Suppressor macrophage (primary cell): ENCODE results near the gene FAM20B.
"Not testable (repeated sequence)": the region's sequence is repeated elsewhere in the genome, so short reads cannot be mapped to it uniquely, and the experiment has no call there.

Experiments
- DNase-seq, 4 experiments: peaks; one replicate each; pipeline ENCODE4 v3.0.0-alpha.2; 2020 to 2022
- total RNA-seq, 17 experiments: gene quantifications; one replicate each; lab custom pipeline; 2026; ENCODE audit warnings: mixed read lengths in 6 of 17, inconsistent platforms in 3 of 17; lab: John Stamatoyannopoulos, UW

Gene FAM20B, protein sequence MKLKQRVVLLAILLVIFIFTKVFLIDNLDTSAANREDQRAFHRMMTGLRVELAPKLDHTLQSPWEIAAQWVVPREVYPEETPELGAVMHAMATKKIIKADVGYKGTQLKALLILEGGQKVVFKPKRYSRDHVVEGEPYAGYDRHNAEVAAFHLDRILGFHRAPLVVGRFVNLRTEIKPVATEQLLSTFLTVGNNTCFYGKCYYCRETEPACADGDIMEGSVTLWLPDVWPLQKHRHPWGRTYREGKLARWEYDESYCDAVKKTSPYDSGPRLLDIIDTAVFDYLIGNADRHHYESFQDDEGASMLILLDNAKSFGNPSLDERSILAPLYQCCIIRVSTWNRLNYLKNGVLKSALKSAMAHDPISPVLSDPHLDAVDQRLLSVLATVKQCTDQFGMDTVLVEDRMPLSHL
- 32.4 to 102 (median 72.7) reads per million in 17 experiments for total RNA-seq

DNA sequence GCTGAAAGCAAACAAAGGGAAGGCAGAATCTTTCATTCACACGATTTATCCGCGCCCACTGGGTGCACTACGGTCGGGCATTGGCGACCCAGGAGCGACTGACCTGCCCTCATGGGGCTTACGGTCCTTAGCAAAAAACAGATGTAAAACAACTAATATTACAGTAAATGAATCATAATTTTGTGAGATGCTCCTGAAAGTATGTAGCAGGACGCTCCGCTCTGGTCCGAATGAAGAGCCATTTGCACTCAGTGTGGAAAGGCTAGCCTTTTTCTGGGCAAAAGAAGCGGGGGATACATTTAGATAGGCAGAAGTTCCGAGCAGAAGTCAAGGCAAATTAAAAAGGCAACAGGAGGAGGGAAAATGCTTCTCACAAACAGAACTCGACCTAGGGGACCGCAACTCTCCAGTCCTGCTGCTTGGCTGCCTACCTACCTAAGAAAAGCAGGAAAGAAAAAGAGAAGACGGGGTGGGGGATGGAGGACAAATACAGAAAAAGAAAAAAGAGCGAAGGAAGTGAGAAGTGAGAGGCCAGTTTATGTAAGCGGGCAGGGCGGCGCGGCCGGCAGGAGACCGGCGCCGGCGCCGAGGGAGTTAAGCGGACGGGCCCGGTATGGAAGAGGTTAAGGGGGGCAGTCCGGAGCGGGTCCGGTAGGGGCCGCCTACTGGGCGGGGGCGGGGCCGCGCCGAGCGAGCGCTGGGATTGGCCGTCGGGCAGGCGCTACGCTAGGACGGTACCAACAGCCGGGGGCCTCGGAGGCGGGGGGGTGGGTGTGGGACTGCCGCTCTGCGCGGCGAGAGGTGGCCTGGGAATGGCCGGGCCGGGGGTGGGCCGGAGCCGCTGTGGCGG, at the start of gene FAM20B:
TSS of gene FAM20B (plus strand) at position 770 of the 850 bp plus-strand sequence. CDS start 17,954 bp downstream, outside the sequence.
- peak; percentile 94 to 97 (median 96) for DNase-seq

DNA sequence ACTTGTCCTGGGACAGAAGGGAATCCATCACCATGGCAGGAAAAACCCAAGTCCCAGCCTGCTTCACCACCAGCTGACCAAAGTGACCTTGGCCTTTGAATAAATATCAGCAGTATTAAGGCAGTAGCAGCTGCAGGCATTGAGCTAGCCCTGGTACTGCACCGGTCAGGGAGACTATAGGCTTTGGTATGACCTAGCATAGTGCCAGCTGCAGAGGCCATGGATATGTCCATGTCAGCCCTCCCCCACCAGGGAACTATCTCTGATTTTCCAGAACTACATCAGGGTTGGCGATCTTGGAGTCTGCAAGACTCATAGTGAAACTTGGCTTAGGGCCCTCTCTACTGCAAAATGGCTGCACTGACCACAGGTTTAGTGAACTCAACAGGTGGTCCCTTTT, 49.2 kb upstream of the FAM20B start:
- no peak for DNase-seq

DNA sequence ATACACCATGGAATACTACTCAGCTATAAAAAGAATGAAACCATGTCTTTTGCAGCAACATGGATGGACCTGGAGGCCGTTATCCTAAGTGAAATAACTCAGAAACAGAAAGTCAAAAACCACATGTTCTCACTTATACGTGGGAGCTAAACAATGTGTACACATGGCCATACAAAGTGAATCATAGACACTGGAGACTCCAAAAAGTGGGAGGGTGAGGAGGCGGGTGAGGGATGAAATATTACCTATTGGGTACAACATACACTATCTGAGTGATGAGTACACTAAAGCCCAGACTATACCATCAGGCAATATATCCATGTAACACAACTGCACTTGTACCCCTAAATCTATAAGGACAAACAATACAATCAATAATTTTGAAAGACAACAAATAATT, 39.5 kb upstream of the FAM20B start:
- DNase-seq, result peak in 1 of 4 experiments; percentile 19

DNA sequence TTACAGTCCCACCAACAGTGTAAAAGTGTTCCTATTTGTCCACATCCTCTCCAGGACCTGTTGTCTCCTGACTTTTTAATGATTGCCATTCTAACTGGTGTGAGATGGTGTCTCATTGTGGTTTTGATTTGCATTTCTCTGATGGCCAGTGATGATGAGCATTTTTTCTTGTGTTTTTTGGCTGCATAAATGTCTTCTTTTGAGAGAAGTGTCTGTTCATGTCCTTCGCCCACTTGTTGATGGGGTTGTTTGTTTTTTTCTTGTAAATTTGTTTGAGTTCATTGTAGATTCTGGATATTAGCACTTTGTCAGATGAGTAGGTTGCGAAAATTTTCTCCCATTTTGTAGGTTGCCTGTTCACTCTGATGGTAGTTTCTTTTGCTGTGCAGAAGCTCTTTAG, 37.5 kb upstream of the FAM20B start:
- not testable (repeated sequence) for DNase-seq

DNA sequence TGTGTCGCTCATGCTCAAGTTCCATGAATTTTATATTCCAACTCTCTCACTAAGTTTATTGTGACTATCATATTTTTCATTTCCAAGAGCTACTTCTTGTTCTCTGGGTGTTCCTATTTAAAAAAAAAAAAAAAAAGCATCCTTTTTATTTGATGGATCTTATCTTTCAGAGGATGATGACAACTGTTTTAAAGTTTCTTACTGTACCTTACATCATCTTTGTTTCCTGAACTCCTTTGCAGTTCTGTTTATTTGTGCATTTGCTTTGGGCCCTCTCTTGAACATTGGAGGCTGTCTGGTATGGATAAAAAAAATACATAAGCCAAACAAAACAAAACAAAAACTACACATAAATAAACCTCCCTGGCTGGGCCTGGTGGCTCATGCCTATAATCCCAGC, 32.1 kb upstream of the FAM20B start:
- DNase-seq, result no peak

DNA sequence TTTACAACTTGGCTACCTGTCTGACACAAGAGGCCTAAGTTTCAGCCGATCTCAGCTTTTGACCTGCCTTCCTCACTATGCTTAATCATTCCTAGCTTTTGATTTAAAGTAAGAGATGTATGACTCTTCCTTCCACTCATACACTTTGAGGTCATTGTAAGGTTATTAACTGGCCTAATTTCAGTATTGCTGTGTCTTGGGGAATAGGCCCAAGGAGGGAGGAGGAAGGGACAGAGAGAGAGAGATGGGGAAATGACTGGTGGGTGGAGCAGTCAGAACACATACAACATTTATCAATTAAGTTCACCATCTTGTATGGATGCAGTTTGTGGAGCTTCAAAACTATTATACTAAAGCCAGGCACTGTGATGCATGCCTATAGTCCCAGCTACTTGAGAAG, 28.3 kb upstream of the FAM20B start:
- DNase-seq, result no peak

DNA sequence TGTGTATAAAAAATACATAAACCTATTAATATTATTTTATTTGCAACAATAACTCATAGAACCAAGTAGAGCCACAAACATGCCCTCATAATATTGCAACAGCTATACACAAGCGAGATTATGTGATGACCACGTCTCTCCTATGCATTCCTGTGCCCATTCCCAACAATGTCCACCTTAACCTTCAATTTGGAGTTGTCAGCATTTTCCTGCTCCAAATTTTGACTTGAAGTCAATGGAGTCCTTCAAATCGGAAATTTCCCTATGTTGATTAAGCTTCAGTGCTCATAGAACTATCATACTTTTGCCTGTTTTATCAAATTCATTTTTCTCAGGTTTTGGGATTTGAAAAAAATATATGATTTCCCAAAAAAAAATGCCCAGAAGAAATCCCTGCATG, 27.4 kb upstream of the FAM20B start:
- no peak for DNase-seq

DNA sequence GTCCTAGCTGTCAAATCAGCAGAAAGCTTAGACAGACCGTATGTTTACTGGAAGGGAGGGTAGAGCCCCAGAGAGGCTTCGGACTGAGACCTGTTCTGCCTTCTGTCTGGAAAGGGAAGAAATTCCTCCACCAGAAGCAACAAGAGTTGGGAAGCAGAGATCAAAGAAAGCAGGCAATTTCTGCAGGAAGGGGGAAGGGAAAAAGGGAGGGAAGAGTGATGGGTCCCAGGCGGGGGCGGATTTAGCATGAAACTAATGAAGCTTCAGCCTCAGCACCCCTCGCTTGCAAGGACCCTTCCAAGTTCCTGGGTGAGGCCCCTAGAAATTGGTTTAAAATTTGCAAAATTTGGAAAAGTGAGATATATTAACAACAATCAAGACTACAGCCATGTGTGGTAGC, 26.6 kb upstream of the FAM20B start:
- DNase-seq, result no peak

DNA sequence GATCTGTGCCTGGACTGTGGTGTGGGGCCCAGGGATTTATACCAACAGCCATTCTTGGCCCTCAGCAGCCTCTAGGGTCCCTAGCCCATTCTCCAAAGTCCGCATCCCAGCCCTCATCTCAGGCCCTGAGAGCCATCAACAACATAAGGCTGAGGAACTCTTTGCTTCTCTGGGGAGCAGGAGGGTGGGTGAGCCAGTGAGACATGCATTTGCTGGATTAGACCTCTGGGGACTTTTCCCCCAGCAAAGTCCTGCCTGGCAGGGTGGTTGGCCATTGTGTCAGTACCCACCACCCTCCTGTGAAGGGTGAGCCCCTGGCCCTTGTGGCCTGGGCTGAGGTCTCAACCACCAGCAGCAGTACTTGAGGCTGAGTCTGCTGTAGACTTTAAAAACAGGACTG, 24.2 kb upstream of the FAM20B start:
- DNase-seq, result no peak

DNA sequence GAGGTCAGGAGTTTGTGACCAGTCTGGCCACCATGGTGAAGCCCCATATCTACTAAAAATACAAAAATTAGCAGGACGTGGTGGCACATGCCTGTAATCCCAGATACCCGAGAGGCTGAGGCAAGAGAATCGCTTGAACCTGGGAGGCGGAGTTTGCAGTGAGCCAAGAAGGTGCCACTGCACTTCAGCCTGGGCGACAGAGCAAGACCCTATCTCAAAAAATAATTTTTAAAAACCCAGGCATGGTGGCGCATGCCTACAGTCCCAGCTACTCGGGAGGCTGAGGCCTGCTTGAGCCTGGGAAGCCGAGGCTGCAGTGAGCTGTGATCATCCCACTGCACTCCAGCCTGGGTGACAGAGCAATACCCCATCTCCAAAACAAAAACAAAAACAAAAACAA, 23.6 kb upstream of the FAM20B start:
- DNase-seq, result not testable (repeated sequence)

DNA sequence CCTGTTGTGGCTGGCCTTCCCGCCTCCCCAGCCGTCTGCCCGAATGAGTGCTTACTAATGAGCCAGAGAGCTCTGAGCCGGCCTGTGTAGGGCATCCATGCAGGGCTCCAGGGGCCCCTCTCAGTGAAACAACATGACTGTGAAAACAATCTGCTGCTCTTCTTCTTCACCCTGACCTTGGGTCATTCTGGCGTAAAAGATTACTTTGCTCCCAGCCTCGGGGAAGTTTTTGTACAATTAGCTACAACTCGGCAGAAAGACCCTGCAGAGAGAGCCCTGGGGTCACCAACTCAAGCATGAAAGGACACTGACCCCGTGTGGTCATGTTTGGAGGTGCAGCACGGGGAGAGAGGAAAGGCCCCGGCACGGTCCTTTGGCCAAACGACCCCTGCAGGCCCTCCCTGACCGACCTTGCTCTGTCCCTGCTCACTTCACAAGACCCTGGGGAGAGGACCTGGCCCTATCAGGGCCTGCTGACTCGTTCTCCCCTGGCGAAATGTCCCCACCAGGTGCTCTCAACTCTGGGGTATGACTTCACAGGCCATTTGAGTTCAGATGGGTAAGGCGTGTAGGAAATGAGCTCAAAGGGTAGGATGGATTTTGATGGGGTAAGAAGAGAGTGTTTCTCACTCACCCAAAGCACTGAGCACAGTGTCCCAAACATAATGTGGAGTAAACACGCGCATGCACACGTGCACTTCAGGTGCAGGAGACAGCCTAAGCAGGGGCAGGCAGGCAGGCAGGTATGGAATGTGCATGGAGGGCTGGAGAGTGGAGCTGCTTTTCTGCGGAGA, 22.9 kb upstream of the FAM20B start:
- DNase-seq, result peak; percentile 68 to 84 (median 80)

DNA sequence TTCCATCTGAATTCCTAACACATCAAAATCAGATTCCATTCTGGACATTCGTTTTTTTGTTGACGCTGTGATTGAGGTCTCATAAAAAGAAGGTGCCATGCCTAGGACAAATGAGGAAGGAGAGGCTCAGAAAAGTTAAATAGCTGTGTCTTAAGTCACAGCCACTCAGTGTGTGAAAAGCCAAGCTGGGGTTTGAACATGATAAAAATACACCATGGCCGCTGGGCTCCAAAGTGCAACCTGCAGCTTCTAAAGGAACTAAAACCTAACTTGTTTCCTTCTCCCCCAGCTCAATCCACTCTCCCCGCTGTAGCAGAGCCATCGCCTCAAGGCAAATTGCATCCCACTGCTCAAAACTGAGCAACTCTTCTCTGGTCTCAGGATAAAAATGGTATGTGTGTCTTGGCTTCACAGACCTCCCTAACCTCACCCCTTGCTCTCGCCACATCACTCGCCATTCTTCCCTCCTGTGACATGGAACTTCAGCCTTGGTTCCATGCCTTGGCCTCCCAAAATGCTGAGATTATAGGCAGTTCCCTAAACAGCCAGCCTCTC, 22.1 kb upstream of the FAM20B start:
- no peak for DNase-seq

DNA sequence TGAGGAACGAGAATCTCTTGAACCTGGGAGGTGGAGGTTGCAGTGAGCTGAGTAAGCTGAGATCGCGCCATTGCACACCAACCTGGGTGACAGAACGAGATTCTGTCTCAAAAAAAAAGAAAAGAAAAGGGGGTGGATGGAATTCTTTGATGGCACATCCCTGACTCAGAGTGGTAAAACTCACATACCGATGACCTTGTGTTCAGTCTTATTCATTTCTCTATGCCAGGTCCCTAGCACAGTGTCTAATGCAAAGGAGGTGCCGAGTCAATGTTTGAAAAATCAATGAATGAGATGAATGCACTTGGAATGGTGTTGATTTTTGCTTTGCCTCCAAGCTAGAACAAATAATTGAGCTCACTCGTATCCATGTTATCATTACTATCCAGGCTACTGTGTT, 18.5 kb upstream of the FAM20B start:
- no peak for DNase-seq

DNA sequence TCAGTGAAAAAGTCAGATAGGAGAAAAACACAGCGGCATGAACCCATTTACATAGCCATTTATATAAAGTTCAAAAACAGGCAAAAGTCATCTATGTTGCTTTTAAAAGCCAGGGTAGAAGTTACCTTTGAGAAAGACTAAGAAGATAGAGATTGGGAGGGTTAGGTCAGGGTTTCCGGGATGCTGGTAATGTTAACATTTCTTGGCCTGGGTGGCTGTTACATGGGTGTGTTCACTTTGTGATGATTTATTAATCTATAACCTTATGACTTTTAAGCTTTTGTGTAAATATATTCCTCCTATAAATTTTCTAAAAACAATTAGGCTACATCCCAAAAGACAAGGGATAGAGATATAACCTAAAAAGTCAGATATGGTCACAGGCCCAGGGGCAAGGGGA, 15.0 kb upstream of the FAM20B start:
- DNase-seq, result no peak

DNA sequence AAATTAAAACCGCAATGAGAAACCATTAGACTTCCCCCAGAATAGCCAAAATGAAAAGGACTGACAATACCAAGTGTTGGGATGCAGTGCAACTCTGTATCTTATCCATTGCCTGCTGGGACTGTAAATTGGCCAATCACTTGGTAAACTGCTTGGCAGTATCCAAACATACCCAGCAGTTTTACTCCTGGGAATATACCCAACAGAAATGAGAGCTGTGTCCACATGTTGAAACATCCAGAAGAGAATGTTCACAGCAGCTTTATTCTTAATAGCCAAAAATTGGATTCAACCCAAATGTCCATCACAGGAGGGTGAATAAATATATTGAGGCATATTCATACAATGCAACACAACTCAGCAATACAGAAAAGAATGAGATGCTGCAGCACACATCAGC, 13.7 kb upstream of the FAM20B start:
- DNase-seq, result no peak

DNA sequence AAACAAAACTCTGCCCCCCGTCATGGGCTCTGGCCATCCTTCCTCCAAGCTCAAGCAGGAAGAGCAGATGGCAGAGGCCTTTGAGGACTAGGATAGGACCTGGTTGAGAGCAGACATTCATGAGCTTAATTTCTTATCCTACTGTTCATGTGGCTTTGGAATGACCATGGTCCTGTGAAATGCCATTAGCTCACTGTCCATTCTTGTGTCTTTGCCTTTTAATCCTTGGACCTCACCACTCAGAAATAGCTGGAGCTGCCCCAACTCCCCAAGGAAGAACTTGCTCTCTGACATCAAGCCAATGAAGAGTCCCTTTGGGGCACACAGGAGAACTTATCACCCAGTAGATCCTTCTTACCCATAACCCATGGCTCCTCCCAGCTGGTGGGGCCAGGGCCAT, 11.6 kb upstream of the FAM20B start:
- no peak for DNase-seq

DNA sequence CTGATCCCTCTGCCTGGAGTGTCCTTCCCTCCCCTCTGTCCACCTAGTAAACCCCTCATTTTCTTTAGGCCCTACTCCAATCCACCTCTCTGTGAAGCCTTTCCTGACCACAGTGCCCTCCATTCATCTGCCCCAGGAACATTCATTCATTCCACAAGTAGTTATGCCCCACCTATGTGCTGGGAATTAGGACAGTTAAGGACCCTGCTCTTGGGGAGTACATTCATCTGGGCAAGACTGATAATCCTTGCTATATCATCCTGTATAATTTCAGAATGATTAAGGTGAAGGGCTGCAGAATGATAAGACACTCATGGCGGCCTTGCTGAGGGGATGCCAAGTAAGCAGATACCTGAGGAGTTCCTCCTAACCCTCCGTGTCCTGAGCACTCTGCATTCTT, 10.3 kb upstream of the FAM20B start:
- no peak for DNase-seq

DNA sequence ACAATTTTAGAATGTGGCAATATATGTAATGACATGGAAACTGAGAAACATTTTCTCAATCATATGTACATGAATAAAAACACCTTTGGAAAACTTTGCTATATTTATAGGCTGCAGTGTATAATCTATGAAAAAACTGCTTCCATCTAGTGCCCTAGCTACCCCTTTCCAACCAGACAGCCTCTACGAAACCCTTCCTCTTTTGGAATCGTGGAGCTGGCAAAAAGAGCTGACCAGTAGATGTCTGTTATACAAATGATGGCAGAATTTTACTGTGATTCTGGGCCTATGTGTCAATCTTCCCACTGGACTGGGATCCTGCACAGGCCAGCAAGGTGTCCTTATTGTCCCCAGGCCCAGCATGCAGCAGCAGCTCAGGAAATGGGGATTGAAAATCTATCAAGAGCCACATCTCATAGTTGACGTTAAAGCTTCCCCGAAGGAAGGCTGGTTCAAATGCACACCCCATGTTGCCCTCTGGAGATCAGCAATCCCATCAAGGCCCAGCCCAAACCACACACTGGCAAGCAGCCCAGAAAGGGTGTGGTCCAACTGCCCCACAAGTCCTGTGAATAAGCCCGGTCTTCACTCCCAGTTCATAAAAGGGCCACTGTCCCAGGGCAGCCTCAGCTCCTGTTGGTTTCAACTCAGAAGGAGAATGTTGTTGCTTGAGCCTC, 8.8 kb upstream of the FAM20B start:
- peak; percentile 83 to 87 (median 85) for DNase-seq

DNA sequence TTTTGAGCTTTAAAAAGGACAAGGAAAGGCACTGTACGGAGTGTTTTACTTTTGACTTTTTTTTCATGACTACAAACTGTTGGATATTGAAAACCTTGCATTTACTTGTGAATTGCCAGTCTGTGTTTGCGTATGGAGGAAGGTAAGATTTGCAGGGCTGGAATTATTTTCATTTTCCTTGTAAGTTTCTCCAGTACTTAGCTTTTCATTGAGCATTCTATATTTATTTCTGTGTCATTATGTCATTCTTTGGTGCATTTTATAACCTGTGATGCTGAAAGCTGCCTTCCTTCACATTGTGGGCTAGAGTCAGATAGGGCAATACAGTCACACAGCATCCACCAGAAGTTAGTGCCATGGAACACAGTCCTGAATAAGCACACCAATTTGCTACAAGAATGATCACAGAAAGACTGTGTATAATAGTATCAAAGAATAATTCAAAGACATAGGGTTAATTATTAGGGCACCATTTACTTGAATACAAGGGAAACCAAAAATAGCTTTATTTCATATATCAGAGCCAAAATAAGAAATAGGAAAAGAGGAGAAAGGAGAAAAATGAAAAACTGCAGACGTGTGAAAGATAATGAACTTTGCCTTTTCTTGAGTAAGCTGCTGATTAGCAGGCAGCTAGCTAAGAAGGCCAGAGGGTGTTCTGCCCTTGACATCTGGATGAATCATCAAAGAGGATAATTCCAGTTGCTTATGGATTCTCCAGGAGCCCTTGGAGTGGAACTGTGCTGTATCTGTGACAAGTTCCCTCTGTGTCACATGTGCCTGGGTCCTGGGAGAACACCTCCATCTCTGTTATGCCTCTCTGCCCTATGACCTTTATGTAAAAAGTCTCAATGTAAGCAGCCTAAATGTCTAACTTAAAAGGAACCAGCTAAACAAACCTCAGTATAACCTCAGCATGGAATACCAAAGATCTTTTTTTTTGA, 8.0 kb upstream of the FAM20B start:
- peak; percentile 19 to 44 (median 25) for DNase-seq

DNA sequence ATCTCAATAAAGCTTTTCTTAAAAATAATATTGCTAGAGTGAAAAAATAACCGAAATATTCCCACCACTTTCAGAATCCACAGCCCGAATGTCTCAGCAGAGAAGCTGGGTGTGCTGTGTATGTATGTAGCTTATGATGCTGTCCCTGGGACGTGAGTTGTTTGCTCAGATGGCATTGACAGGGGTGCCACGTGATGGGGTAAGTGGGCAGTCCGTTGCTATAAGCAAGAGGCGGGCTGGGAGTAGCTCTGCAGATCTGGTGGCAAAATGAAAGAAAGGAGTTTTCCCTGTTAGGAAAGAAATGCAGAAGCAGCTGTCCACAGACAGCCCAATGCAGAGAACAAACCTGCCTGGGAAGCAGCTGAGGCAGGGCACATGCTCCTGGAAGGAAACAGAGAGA, 3.8 kb upstream of the FAM20B start:
- DNase-seq, result peak; percentile 68 to 84 (median 78)
